K562 (cell line): ENCODE results near the gene CSE1L. TPM values are rescaled to one million over a fixed set of nuclear protein-coding genes. Genes with fewer than 3 reads are reported as not detected.

Experiments used
- CEBPG ChIP-seq, 3 experiments: fragments of 200-800 bp in 1 of 3; sonication (Bioruptor generic) in 1 of 3; sonication (generic) in 1 of 3; formaldehyde crosslinking in 1 of 3; IDR thresholded peaks in 2 of 3; conservative IDR thresholded peaks in 1 of 3; 2 replicates each; pipeline versions ENCODE4 v1.6.1 to v1.8.0; 2016 to 2022; ENCODE audit warnings: missing compliant biosample characterization in 2 of 3, missing genetic modification characterization in 2 of 3, mild to moderate bottlenecking in 1 of 3, missing genetic modification reagents in 1 of 3
- ELF2 ChIP-seq: fragments of 250-450 bp; sonication (Bioruptor Pico); IDR thresholded peaks from 2 replicates; pipeline ENCODE4 v1.5.0; 2021; ENCODE audit warnings: mild to moderate bottlenecking
- ESRRB ChIP-seq: fragments of 250-450 bp; sonication (Bioruptor Pico); IDR thresholded peaks from 2 replicates; pipeline ENCODE4 v1.5.0; 2020; ENCODE audit warnings: mild to moderate bottlenecking, moderate library complexity, borderline replicate concordance
- PHB ChIP-seq: fragments of 250-450 bp; sonication (Bioruptor Pico); IDR thresholded peaks from 2 replicates; pipeline ENCODE4 v1.5.0; 2021
- SMC3 ChIP-seq: conservative IDR thresholded peaks from 2 replicates; pipeline ENCODE4 v1.6.1; 2011; ENCODE audit warnings: low read depth, low read length, improper control_type of control experiment; ENCODE audit not compliant: insufficient read depth
- SRSF9 ChIP-seq: fragments of 200-400 bp; formaldehyde crosslinking; IDR thresholded peaks from 2 replicates; pipeline ENCODE4 v1.6.1; 2017; ENCODE audit warnings: low read depth, low read length, borderline replicate concordance
- ZNF217 ChIP-seq: sonication (generic); formaldehyde crosslinking; IDR thresholded peaks from 2 replicates; pipeline ENCODE4 v1.8.0; 2022; ENCODE audit warnings: mild to moderate bottlenecking, missing genetic modification reagents
- ZNF316 ChIP-seq: fragments of 450-650 bp; IDR thresholded peaks from 2 replicates; pipeline ENCODE4 v1.6.1; 2016
- ZNF57 ChIP-seq: fragments of 450-650 bp; formaldehyde crosslinking; IDR thresholded peaks from 2 replicates; pipeline ENCODE4 v1.4.0; 2020; ENCODE audit warnings: mild to moderate bottlenecking, moderate library complexity
- polyA plus RNA-seq, 8 experiments: library from polyadenylated mRNA; depleted of rRNA in 4 of 8; stranded (reverse) in 5 of 8; unstranded in 3 of 8; fragments of >200 nt; fragmentation: Nextera tagmentation in 2 of 8; fragmentation: Illumina TruSeq in 1 of 8; extraction: Ambion mirVana in 2 of 8; extraction: Trizol in 1 of 8; gene quantifications; 2 replicates each; pipeline versions ENCODE4 v1.2.1 to v1.2.3, GENCODE V29; 2011 to 2014; ENCODE audit warnings: inconsistent platforms in 1 of 8, missing spikeins in 1 of 8
- total RNA-seq, 7 experiments: library from RNA; depleted of rRNA in 6 of 7; stranded (reverse); fragments of >200 nt in 6 of 7; fragmentation: Illumina TruSeq in 2 of 7; extraction: Trizol in 2 of 7; gene quantifications; 2 replicates each; pipeline versions ENCODE4 v1.2.1 to v1.2.3, GENCODE V29; 2011 to 2021; ENCODE audit warnings: low replicate concordance in 1 of 7
- TF ChIP-seq, protein P1 (sequence below): sonication (generic); formaldehyde crosslinking; IDR thresholded peaks from 2 replicates; pipeline ENCODE4 v1.8.0; 2022; ENCODE audit warnings: mild to moderate bottlenecking, missing genetic modification reagents

The CSE1L gene
- total and polyA plus RNA-seq, 9 of the 15 experiments (the other 6 are each of a cell fraction or from before 2014, with no cell fraction given), result 138 to 280 (median 209) TPM

DNA sequence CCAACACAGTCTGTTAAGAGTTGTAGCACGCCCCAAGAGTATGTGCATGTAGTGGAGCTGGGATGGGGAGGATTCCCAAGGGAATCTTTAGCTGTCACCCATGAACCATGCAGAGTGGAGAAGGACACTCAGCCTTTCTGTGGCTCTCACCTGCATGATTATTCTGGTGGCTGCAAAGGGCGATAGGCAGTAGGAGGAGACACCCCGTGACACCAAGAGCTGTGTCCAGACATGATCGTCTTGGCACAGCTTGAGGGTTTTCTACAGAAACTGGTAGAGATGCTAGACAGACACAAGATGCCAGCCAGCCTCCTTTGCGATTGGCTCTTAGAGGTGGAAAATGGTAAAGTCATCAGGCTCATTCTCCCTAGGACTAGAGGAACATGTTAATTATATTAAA, 3.1 kb upstream of the CSE1L start (continued):
- TF ChIP-seq, protein P1, sequence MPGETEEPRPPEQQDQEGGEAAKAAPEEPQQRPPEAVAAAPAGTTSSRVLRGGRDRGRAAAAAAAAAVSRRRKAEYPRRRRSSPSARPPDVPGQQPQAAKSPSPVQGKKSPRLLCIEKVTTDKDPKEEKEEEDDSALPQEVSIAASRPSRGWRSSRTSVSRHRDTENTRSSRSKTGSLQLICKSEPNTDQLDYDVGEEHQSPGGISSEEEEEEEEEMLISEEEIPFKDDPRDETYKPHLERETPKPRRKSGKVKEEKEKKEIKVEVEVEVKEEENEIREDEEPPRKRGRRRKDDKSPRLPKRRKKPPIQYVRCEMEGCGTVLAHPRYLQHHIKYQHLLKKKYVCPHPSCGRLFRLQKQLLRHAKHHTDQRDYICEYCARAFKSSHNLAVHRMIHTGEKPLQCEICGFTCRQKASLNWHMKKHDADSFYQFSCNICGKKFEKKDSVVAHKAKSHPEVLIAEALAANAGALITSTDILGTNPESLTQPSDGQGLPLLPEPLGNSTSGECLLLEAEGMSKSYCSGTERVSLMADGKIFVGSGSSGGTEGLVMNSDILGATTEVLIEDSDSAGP (CRISPR knock-in tag), result no peak
- TF ChIP-seq CEBPG (CRISPR knock-in tag; IDR thresholded peaks at IDR 0.05), result no peak
- no peak for TF ChIP-seq CEBPG (tag; conservative IDR thresholded peaks at IDR 0.05 in 1 of 2, IDR thresholded peaks at IDR 0.05 in 1 of 2)
- TF ChIP-seq SRSF9, result no peak
- no peak for TF ChIP-seq ZNF217 (CRISPR knock-in tag)
- no peak for TF ChIP-seq ESRRB (CRISPR knock-in tag)
- no peak for TF ChIP-seq ZNF316
- no peak for TF ChIP-seq ZNF57 (CRISPR knock-in tag)
- TF ChIP-seq PHB (CRISPR knock-in tag), result no peak
- TF ChIP-seq SMC3, result no peak
- TF ChIP-seq ELF2 (CRISPR knock-in tag), result no peak
